TTC549 (cell line): ENCODE results near the gene CBLIF.
"Not testable (repeated sequence)": the region's sequence is repeated elsewhere in the genome, so short reads cannot be mapped to it uniquely, and the experiment has no call there.

Experiments
- FAIRE-seq: peaks from 2 replicates; lab custom pipeline; 2012; peaks lifted over from hg19 to GRCh38; lab: Jason Lieb, UNC

Gene CBLIF

DNA sequence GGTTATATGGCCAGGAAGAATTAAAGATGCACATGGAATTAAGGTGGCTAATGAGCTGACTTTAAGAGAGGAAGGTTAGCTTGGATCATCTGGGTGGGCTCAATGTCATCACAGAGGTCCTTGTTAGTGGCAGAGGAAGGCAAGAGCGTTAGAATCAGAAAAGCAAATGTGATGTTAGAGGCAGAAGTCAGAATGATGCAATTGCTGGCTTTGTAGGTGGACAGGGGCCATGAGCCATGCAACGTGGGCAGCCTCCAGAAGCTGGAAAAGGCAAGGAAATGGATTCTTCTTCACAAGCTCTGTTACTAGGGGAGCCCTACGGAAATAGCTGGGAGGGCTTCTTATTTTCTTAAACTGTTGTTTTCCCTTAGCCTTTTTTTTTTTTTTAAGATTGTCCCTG is 2.3 kb upstream of the CBLIF start:
- FAIRE-seq = no peak

DNA sequence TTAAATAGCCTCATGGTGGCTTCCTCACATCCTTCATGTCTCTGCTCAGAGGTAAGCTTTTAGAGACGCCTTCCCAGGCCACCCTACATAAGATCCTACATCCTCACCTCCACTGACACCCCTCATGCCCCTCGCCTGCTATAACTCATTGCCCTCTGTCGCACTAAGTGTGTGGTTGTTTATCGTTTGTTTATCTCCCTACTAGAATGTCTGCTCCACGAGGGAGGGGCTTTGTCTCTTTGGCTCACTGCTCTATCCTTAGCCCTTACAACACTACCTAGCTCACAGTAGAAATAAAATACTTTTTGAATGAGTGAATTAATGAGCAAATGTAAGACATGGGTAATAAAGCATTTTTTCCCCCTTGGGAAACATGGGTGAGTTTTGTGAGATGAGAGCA is 1.3 kb upstream of the CBLIF start:
- no peak for FAIRE-seq

DNA sequence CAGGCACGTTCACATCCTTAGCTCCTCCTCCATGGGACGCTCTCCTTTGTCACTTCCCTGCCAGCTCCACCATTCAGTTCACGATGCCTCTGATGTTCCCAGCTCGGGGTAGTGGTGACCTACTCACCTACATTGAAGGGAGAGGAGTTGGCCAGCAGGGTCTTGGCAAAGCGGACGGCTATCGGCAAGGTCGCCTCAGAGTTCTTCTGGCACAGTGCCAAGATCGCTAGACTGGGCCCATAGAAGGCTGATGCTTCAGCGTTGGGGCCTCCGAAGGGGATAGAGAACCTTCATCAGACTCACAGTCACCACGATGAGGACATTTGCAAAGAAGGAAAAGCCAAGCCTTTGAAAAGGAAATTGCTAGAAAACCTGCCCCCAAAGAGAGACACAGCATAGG is 3.0 kb downstream of the CBLIF start:
- FAIRE-seq = no peak

DNA sequence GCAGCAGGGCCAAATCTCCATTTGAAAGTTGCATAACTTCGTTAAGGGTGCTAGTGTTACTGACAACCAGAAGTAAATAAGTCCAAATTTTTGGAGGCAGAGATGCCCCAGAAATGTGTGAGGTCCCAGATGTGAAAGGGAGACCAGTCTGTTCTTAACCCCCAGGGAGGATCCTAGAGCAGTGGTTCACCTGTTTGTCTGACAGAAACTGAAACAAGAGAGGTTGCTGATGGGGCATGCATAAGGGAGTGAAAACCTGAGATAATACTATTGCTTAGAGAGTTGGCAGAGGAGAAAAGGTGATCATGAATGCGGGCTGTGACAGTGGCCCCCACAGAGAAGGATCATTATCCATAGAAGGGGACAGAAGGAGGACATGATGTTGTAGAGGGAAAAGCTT is 3.8 kb downstream of the CBLIF start:
- no peak for FAIRE-seq

DNA sequence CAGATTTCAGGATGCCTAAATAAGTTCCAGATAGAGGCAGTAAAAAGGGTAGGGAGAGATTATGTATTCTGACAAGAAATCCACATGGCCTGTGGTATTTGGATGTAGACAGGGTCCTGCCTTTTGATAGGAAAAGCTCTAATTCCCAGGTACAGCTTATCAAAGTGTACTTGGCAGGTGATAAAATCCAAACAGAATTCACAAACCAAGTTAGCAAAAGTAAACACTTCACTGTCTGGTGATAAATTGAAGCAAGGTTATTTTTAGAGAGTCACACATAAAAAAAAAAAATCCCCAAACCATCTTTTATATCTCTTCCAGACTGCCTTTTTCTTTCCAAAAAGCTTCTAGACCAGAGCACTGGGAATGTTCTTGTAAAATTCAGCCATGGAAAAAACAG is 5.7 kb downstream of the CBLIF start:
- FAIRE-seq = no peak

DNA sequence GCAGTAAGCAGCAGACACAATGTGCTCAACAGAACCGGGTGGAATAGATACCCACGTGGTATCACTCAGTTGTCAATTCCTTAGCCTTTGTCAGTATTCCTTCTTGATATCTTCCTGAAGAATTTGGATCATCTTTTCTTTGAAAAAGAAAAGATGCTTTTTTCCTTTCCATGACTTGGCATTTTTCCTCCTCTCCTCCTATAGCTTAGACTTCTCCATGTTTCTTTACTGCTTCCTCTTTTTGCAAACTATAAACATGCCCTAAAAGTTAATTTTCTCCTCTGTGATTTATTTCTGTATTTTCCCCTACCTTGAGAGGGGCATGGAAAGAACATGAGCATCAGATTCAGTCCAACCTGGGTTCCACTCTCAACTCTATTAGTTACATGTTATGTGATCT is 11.7 kb downstream of the CBLIF start:
- no peak for FAIRE-seq

DNA sequence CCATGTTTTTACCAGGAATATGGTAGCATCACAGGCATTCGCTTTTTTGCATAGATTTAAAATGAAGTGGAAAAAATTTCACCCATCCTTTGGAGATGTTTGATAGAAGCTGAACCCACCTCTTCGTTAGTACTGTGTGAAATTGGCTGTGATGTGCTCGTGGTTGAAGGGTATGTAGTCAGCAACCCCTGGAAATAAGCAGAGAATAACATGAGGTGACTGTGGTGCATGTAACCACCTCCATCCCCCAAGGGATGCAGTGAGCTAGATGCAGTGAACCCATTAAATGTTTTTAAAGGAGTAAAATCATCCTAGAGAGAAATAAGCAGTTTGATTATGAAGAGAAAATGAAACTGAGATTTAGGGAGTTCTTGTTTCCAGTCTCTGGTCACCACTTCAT is 15.9 kb downstream of the CBLIF start:
- FAIRE-seq = no peak

DNA sequence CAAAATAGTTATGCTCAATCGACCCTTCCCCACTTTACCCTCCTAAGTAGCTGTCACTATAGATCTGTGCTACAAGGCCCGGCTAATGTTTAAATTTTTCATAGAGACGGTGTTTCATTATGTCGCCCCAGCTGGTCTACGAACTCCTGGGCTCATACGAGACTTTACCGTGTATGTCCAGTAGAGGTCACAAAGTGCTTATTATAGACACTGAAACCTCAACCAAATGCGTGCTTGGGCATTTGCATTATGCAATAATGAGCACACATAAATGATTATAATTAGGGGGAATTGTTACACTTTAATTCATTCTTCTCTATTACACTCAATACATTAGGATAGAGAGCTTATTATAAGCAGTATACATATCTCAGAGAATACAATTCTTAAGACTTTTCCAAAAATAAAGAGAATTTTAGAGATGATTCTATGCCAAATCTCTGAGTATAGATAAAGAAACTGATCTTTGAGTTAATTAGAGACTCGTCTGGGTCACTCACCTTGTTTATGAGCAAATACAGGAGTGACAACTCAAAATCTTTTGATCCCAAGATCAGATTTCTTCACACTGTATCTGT is 22.2 kb downstream of the CBLIF start:
- FAIRE-seq = peak; percentile 62

DNA sequence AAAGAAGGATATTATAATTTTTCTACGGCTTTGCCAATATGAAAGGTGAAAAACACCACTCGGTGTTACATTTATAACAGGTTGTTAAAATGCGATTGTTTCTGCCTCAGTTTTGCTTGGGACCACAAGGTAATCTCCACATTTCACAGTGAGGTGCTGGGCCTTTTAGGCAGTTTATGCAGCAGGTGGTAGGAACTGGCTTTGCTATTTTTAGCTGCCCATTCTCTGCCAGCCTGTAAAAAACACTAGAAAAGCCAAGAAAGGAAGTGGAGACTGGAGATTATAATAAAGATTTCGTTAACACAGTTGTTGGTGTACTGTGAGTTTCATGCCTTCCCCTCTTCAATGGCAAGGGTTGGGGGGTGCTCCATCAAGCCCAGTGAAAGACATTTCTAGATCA is 26.7 kb downstream of the CBLIF start:
- FAIRE-seq = no peak

DNA sequence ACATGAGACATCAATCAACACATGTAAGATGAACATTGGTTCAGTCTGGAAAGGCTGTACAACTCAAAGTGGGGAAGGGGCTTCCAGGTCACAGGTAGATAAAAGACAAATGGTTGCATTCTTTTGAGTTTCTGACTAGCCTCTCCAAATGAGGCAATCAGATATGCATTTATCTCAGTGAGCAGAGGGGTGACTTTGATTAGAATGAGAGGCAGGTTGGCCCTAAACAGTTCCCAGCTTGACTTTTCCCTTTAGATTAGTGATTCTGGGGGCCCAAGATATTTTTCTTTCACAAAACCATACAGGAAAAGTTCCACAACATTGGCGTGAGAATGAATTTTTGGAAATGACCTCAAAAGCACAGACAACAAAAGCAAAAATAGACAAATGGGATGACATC is 28.9 kb downstream of the CBLIF start:
- not testable (repeated sequence) for FAIRE-seq

DNA sequence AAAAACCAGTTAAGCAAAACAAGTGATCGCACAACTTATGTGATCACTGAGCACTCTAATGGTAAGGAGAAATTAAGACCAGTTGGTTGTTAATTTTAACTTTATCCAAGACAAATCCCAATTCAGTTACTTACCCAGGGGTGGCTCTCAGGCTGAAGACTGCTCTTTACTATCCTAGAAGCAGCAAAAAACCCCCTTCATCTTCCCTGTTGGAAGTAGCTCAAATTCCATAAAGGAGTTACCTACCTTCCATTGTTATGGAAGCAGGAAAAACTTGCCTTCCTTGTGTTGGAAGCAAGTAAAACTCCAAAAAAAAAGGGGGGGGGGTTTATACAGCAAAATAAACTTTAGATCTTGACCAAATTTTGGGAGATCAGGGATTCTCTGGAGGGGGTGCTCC is 29.5 kb downstream of the CBLIF start:
- FAIRE-seq = no peak

DNA sequence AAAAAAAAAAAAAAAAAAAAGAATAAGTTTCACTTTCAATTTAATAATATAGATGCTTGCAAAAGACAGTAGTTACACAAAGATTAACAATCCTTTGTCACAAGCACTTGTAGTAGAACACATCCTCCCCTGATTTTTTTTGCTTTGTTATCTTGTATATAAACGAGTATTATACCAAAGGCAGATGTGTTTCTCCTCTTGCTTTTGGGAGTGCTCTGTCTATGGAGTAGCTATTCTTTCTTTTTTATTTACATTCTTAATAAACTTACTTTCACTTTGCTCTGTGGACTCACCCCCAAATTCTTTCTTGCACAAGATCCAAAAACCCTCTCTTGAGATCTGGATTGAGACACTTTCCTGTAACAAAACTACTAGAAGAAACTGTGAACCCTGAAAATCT is 31.3 kb downstream of the CBLIF start:
- no peak for FAIRE-seq

DNA sequence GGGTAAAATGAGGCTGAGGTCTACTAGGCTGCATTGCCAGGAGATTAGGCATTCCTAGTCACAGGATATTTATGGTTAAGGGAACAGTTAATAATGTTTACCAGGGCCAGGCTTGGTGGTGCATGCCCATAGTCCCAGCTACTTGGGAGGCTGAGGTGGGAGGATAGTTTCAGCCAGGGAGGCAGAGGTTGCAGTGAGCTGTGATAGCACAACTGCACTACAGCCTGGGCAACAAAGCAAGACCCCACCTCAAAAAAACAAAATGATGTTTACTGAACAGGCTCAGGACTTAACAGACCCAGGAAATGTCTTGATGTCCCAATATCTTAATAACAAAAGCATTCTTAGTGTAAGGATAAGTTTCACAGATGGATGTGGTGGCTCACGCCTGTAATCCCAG is 31.9 kb downstream of the CBLIF start:
- no peak for FAIRE-seq

DNA sequence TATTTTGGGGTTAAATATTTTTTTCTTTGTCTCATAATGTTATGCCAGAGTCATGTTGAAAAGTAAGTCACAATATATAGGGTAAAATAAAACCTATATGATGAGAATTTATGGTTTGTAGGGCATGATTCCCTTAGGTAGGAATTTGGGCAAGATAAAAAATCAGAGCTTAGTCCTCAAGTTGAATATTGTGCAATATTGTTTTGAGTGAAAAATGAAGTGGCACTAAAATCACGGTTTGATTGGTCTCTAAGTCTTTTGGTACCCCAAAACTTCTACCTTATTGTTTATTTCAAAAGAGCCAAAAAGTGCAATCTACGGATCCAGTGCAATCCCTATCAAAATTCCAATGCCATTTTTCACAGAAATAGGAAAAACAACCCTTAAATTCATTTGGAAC is 33.1 kb downstream of the CBLIF start:
- FAIRE-seq = no peak

DNA sequence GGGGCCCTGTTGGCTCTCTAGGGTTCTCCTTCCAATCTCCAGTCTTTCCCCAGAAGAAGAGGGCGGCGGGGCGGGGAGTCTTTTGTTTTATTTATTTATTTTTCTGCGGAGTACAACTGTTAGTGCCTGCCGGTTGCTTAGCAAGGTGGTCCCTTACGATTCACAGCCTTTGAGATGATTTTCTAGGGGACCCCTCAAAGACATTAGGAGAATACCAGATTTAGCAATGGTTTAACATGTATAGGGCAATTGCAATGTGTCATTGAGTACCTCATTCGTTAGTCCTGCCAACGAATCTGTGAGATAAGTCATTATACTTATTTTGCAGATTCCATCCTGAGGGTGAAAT is 34.4 kb downstream of the CBLIF start:
- no peak for FAIRE-seq

DNA sequence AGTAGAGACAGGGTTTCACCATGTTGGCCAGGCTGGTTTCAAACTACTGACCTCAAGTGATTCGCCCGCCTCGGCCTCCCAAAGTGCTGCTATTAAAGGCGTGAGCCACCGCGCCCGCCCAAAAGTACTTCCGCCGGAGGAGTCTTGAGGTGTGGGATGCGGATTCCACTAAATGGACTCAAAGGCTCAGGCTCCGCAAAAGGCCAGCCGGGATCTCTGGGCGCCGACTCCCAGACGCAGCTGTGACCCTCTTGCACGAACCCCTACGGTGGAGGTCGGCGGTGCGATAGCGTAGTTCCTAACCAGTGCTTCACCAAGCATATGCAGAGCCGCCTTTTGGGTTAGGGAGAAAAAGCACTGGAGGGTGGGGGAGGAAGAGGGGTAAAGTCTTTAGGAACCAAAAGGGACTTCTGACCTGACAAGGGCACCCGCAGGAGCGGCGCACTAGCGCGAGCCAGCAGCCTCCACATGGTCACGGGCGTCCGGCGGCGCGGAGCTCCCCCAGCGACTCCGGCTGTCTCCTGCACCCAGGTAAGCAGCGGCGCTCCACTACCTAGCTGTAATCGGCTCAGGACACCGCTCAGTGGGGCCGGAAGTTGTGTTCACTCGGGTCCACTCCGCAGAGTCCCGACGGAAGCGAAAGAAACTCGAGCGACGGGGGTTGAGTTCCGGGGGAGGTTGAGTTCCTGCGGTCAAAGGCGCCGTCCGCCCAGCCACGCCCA is 34.9 kb downstream of the CBLIF start, which contains the start of gene MRPL16:
TSS of gene MRPL16 (minus strand) at position 590 of the 722 bp plus-strand sequence. CDS start at position 470, 120 bp downstream.
- no peak for FAIRE-seq

DNA sequence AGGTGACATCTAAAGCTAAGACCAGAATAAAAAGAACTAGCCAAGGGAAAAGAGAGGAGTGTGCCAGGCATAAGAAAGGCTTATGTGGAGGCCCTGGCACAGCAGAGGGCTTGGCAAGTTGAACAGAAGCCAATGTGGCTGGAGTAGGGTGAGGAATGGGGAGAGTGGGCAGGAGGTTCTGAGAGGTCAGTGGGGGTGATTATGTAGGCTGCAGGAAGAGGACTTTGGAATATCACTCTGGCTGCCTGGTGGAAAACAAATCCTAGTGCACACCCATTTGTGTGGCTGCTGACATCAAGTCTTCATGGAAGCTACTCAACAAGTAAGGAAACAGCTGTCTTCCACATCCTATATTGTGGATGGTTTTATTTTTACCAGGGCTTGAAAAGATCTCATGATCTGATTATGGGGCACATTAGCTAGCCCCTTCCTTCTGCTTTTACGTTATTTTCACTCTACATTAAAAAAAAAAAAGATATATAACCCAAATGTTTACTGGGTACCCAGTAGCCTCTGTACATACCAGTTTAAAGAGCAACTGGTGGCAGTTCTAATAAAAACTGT is 38.2 kb downstream of the CBLIF start:
- FAIRE-seq = no peak

DNA sequence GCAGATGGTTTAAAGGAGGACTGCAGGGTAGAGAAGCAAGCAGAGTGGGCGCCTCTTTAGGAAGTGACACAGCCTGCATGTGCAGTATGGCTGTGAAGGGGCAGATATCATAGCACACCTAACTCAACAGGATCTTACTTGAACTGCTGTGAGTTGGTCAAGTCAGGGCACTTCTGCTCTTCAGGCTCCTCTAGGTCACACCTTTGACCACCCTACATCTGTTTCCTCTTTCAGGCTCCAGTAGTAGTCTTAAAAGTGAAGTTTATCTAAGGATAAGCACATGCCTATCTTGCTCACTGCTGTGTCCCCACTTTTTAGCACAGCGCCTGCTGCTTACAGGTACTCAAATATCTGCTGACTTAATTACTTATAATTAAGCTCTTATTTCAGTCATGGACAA is 41.2 kb downstream of the CBLIF start:
- no peak for FAIRE-seq

DNA sequence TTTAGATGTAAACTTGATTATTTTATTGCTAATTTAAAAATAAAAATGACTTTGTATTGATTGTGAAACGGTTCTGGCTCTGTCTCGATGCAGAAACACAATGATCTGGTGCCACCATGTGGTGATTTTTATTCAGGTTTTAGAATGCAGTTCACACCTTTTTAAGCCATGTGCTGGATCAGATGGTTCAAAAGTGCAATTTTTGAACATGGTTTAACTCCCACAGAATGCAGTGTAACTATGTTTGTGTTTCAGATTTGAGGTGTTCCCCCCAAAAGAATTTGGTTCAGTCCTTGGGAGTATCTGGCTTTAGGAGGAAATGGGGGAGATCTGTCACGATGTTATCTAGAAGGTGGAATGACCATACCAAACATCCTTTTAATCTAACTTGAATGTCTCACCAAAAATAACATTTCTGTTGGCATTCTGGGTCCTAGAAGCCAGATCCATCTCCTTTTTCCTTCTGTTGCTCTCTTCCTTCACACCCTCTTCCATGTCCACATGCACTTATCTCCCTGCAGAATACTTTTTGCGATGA is 42.6 kb downstream of the CBLIF start:
- FAIRE-seq = peak; percentile 68

DNA sequence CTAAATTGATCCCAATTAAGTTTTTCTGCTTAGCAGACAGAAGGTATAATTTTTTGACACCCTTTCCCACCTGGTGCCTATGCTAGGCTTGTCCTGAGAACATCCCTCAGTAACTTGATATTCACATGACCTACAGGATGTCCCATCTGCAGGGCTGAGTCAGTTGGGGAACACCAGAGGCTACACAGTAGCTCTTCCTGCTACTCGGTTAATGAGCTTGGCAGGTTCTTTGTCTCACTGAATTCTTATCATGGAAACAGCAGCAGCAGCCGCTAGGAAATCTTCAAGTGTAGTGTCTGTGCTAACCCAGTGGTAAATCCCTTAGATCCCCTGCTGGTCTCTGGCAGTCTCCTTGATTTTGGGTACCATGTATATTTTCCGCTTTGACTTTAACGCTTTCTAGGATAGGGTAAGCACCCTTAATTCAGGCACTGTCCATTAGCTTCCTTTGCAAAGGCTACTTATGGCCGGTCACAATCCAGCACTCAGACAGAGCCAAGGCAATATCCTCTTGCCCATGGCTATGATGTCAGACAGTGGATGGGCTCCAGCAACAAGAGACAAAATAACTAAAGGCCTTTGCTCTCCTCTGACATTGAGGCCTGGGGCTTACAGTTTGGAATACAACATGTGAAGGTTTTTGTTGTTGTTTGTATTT is 43.2 kb downstream of the CBLIF start:
- FAIRE-seq = no peak

DNA sequence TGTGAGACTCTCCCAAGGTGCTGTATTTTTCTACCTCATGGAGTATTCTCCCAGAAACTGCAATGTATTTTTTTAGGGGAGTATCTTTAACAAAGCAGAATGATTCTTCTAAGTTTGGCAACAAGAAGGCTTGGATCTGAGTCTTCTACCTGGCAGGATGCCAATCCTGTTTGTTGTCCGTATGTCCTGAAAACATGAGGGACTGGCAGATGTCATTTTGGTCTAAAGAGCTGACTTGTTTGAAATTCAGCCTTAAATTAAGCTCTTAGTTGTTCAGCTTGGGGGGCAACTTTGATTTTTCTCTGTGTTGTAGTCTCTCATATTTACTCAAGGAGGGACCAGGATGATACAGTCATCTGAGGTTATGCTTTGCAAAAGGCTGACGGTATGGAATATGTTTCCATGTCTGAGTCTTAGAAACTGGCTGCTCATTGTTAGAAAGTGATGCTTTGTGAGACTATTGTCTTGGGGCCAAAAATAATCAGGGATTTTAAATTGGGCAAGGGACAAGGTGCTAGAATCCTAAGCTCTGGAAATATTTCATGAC is 44.1 kb downstream of the CBLIF start:
- no peak for FAIRE-seq

DNA sequence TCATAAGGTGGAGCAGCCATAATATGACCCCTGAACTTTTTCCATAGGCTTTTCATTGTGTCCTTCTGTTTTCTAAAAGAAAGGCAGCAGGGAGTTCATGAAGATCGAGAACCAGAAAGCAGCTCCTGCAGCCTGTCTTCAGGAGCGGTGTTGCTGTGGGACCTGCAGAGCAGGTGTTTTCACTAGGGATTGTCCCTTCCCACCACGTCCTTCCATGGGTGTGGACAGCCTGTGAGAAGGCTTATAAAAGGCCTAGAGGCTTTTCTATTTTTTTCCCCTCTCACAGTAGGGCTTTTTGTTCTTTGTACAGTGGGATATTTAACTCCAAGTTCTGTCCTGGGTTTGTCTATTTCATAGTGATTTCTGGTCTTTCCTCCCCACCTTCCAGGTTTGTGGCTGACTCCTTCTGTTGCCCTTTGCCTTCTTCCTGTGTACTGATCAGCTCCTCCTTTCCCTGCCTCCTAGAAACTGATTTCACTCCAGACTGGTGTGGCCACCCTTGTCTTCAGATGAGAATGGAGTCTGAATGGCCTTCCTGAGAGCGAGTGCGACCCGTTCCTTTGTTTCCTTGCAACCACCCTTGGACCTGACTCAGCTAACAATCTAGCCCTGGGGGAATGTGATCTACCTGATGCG is 44.8 kb downstream of the CBLIF start:
- FAIRE-seq = no peak

DNA sequence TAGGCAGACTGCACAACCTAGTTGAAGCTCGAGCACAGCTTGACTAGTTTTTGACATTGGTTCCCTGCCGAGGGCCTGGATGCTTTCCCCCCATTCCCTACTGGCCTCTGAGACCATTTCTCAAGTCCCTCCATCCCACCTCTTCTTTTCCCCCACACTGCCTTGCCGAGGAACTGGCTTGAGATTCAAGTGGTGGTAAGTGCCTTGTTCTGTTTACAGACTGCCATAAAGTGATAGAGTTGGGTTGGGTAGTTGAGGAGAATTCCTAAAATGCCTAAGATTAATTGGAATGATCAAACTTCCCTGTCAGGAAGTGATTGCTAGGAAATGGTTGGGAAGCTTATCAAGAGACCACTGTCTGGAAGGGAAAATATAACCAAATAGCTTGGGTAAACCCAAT is 50.9 kb downstream of the CBLIF start:
- FAIRE-seq = no peak
